Stromal cell of bone marrow (primary cell): ENCODE measurements around the gene CCDC178.

Experiments used
- DNase-seq: peaks from one replicate; pipeline ENCODE4 v3.0.0-alpha.2; 2012; ENCODE audit warnings: low read depth

Gene CCDC178

DNA sequence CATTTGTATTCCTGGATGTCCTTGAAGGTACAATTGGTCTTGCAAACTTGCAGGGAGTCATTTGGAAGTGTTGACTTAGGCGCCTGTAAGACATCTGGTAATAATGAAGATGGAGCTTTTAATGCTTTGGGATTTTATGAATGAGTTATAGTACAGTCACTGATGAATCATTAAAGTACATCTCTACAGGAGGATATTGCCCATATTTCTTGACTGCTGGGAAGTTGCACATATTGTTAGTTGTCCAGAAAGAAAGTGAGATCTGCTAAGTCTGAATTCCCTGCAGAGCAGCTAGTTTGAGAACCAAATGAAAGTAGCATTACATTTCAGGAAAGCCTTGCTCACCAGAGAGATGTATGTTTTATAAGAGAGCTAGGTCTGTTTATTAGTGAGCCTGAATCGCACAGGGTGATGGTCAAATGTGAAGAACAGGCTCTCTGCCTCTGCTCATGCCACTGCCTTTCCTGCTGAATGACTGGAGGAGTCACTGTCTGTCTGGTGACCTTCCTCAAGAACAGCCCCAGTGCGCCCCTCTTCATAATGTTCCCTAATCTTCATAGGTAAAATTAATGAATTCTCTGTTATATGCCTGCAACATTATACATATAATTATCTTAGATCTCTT lies 528.7 kb downstream of the CCDC178 start:
- peak; percentile 81 for DNase-seq

- no peak for DNase-seq
Measured at GRCh38 chr18:32910694-32911296, 529.7 kb downstream of the CCDC178 start.

DNA sequence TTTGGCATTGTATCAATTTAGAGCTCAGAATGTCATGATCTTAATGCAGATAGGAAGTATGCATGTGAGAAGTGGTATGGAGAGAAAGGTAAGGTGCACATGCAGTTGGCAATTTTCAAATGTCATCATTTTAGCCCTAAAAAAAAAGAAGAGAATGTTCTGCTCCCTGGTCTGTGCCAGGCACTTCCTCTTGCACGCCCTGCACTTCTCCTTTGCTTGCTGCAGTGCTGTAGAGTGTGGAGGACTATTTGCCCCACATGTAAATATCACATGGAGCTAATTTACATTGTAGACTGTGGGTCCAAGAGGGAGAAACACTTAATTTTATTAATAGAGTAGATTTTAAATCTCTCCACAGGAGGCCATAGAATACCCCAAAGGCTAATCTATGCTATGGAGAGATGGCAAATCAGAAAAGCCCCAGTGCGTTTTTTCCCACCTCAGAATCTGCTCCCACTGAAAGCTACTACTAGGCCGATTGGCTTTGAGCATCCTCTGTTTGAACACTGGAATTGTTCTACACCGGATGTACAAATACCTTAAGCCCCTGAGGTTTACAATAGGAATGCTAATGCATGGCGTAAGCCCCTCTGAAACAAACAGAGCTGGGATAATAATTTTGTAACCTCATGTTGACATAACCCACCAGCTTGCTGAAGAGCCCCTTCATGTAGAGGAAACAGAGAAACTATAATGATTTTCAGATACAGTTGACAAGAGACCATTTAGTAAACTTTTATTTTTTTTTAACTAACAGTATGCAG lies 530.5 kb downstream of the CCDC178 start:
- no peak for DNase-seq

DNA sequence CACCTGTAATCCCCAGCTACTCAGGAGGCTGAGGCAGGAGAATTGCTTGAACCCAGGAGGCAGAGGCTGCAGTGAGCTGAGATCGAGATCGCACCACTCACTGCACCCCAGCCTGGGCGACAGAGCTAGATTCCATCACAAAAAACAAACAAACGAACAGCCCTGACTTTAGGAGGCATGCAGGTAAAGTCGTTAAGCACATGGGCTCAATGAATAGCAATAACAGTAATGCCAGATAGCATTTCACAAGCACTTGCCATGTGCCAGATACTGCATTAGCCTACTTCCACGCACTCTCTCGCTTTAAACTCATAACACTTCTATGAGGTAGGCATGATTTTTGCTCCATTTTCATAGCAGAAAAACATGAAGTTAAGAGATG lies 532.1 kb downstream of the CCDC178 start:
- DNase-seq, result no peak

DNA sequence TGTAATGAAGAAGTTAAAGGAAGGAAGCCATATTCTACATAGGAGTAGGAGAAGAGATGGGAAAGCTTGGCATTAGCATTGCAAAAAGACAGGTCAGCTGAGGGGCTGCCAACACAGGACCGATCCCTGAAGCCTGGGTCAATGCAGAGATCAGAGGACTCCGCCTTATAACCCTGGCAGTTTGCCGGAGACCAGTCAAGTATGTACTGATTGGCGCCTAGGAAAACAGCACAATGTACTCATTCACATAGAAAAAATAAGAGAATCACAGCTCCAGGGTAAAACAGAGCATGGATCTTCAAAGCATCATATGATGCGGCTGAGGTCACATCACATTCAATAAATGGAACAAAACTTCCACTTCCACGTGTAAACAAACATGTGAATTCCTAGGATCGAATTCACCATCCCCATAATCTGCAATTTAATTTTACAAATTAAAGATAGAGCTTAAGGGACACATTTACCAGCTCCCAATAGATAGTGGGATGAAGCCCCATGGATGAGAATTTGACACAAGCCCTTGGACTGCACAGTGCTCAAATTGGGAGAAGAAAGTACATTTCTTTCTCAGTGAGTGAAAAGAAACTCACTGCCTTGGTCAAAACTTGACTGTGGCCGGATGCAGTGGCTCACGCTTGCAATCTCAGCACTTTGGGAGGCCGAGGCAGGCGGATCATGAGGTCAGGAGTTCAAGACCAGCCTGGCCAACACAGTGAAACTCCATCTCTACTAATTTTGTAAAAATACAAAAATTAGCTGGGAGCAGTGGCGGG lies 532.7 kb downstream of the CCDC178 start:
- DNase-seq, result no peak

DNA sequence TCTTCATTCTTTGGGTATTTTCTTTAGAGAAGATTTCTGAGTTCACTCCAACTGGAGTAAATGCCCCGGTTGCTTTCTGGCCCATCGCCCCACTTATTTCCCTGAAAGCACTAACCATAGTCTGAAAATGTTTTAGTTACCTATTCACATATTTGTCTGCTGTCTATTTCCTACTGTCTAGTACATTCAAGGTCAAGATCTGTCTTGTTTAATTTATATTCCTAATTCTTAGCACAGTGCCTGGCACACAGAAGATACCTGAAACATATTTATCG lies 533.3 kb downstream of the CCDC178 start:
- no peak for DNase-seq

GRCh38 chr18:32906506-32907310 lies 533.8 kb downstream of the CCDC178 start:
- no peak for DNase-seq

DNA sequence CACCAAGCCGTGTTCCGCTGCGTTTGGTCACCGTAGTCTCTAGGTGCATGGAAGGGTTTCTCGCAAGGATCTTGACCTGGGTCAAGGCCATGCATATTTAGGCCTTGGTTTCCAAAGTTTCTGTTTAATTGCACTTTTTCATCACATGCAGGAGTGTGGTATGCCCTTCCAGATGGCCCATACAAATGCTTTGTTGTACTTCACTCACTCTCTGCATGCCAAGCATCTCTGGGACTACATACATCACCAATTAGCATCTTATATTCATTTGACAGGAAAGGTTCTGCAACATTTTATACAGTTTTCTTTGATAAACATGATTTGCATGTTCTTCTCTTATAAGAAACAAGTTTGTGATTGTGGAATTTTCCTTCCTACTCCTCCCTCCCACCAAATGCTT lies 534.9 kb downstream of the CCDC178 start:
- DNase-seq, result no peak

GRCh38 chr18:32902568-32903330 lies 537.8 kb downstream of the CCDC178 start:
- DNase-seq, result no peak

GRCh38 chr18:32899819-32900218 lies 540.7 kb downstream of the CCDC178 start:
- DNase-seq, result no peak

DNA sequence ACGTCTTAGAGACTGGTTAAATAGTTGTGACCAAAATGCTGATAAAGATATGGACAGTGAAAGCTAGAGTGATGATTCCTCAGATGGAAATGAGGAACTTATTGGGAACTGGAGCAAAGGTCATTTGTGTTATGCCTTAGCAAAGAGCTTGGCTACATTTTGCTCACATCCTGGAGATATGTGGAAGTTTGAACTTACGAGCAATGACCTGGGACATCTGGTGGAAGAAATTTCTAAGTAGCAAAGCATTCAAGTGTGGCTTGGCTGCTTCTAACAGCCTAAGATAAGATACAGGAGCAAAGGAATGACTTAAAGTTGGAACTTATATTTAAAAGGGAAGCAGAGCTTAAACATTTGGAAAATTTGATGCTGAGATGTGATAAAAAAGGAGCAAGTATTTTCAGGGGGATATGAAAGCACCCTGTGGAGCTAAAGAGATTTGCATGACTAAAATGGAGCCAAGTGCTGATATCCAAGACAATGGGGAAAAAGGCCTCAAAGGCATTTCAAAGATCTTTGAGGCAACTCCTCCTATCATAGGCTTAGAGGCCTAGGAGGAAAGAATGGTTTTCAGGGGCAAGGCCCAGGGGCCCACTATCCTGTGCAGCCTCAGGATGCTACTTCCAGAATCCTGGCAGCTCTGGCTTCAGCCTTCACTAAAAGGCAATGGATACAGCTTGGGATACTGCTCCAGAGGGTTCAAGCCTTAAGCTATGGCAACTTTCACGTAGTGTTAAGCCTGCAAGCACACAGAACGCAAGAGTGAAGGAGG lies 543.6 kb downstream of the CCDC178 start:
- DNase-seq, result no peak

- no peak for DNase-seq
Measured at GRCh38 chr18:32893915-32894314, 546.6 kb downstream of the CCDC178 start.

DNA sequence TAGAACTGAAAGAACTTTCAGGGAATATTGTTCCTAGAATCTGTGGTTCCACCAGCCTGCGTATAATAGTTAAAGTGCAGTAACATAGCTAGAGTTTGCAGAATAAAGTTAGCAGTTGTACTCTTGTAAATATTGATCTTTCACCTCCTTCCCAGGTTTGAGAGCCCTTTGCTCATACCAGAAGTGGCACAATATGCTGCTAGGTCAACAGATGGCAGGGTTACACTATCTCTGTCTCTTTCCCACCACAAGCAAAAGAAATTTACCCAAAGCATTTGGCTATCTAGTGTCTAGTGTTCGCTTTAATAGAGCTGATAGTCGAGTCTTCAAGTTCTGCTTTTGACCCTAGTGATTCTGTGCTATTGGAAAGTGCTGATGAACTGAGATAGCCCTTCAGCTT lies 548.7 kb downstream of the CCDC178 start:
- no peak for DNase-seq

DNA sequence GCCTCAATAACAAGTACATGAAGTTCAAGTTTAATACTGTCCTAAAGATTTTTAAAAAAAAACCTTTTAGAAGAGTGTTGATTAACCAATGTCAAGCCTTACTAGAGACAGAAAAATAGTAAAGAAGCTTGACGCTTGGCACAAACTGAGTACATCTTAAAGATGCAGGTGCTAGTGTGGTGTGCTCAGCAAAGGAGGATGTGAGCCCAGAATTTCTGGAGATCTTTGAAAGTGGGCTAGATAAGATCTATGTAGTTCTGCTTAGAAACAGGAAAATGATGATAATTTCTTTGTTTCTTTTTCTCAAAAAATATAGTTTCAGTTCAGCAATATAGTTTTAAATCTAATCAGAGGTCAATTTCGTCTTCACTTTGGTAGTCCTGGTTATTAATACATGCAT lies 549.4 kb downstream of the CCDC178 start:
- DNase-seq, result no peak

DNA sequence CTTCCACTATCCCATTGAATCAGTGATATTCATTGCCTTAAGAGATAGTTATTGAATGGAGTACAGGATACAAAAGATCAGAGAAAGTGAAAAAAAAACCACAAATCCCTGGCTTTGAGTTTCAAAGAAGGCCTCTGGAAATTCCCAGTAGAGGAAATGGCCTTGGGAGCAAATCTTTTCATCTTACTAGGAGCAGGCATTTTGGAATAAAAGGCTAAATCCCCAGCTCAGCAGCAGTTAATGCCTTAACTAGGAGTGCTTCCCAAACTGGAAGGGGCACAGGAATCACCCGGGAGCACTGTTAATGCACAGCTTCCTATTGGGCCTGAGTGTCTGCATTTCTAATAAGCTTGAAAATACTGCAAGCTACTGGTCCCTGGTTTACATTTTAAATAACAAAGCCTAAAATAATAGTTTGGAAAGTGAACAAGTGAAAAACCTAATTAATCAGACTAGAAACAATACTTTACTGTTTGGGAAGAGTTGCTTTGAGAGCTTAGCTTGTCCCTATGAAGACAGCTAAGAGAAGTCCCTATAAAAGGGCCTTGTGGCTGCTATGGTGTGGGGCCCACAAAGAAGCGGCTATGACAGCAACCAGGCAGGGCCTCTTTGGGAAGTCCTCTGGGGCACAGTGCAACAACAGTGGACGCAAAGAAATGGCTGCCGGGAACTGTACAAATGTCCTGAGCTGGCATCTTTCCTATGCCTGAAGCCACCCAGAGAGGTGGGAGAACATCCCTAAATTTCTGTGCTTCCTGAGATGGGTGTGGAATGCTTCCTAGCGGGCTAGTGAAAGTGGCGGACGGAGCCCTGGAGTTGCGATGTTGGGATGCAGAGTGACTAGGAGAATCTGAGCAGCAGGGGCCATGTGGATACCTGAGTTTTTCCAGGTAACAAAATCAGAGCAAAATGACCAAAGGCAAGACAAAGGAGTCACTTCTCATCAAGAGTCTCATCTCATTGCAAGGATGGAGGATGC lies 550.6 kb downstream of the CCDC178 start:
- no peak for DNase-seq

DNA sequence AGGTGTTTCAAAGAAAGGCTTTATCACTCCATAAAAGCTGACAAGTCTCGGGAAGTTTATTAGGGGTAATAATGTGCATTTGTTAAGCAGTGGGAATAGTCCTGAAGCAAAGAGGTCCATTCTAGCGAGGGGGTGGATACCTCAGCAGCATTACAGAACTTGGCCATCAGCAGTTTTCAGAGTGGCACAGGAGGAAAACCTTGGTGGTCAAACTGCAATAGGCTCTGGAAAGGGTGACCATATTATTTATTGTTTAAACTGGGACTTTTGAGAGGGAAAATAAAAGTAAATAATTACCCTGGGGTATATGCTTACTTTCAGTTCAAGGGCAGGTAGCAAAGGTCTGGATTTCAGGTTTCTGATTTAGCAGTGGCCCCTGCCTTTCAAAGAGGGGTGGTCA lies 552.2 kb downstream of the CCDC178 start:
- DNase-seq, result no peak
